HCT116 (cell line): Measurements from ENCODE around the gene GRIK4. TPM values are rescaled to one million over a fixed set of nuclear protein-coding genes. Genes with fewer than 3 reads are reported as not detected.

Source experiments
- ATAC-seq: fragments of 200-7000 bp; cut with Tn5 transposase; 2 replicates; pipeline ENCODE4 v1.9.1; 2020; ENCODE audit warnings: mild to moderate bottlenecking, moderate library complexity
- BruUV-seq: library from RNA; stranded (reverse); fragments of 400-500 nt; replicated peaks from 2 replicates; lab custom pipeline; 2021; lab: Mats Ljungman, UMichigan
- CTCF ChIA-PET: fragments of 300-600 bp; sonication (Branson Sonifier 250); formaldehyde crosslinking; loops from one replicate; lab custom pipeline; 2021; ENCODE audit warnings: antibody characterized with exemption; lab: Charles Lee
- POLR2A ChIA-PET: fragments of 300-600, 350-600 bp; sonication (Branson Sonifier 250); formaldehyde crosslinking; loops from one replicate; lab custom pipeline; 2021; ENCODE audit warnings: antibody characterized with exemption; lab: Charles Lee
- RAD21 ChIA-PET, 2 experiments: fragments of 300-600 bp; sonication (Branson Sonifier 250); formaldehyde crosslinking; loops; one replicate each; lab custom pipeline; 2023; ENCODE audit warnings: low total read pairs in 2 of 2; ENCODE audit not compliant: uncharacterized antibody in 2 of 2, unreplicated experiment in 2 of 2, low non-redundant PET in 1 of 2; lab: Charles Lee
- DNase-seq: peaks from one replicate; pipeline ENCODE4 v3.0.0-alpha.2; 2010; ENCODE audit warnings: low read depth, low spot score
- H2AFZ ChIP-seq: fragments of 200-600 bp; shearing (Covaris generic), sonication (generic); 2 replicates; pipeline ENCODE4 v1.6.1; 2017; ENCODE audit warnings: low read depth, mixed run types, mixed read lengths, antibody characterized with exemption, low read length; ENCODE audit not compliant: poor library complexity, severe bottlenecking
- H3K27ac ChIP-seq: 2 replicates; pipeline ENCODE4 v1.5.1; 2012; ENCODE audit warnings: low read depth, low read length
- H3K27me3 ChIP-seq: fragments of 200-600 bp; sonication (generic); 2 replicates; pipeline ENCODE4 v1.6.1; 2016; ENCODE audit warnings: mixed run types, low read length, mixed read lengths; ENCODE audit not compliant: insufficient read depth
- H3K36me3 ChIP-seq, 2 experiments: fragments of 200-500 bp in 1 of 2; fragments of 200-600 bp in 1 of 2; sonication (Bioruptor generic) in 1 of 2; sonication (generic) in 1 of 2; 2 replicates each; pipeline versions ENCODE4 v1.5.1 to v1.6.1; 2014 to 2016; ENCODE audit warnings: low read length in 2 of 2, inconsistent platforms in 1 of 2, mixed read lengths in 1 of 2, mixed run types in 1 of 2; ENCODE audit not compliant: insufficient read depth in 2 of 2, control insufficient read depth in 1 of 2
- H3K4me1 ChIP-seq, 2 experiments: fragments of 200-600 bp in 1 of 2; sonication (generic) in 1 of 2; 2 replicates each; pipeline versions ENCODE4 v1.5.1 to v1.6.1; 2012 to 2017; ENCODE audit warnings: low read length in 2 of 2, inconsistent platforms in 1 of 2, mild to moderate bottlenecking in 1 of 2, mixed read lengths in 1 of 2, mixed run types in 1 of 2, moderate library complexity in 1 of 2; ENCODE audit not compliant: insufficient read depth in 2 of 2, control insufficient read depth in 1 of 2
- H3K4me2 ChIP-seq: fragments of 200-600 bp; sonication (generic); 2 replicates; pipeline ENCODE4 v1.6.1; 2017; ENCODE audit warnings: mixed run types, low read length, mixed read lengths
- H3K4me3 ChIP-seq, 2 experiments: fragments of 200-600 bp in 1 of 2; sonication (generic) in 1 of 2; replicated peaks in 1 of 2; 2 replicates each; pipeline ENCODE4 v1.5.1; 2011 to 2016; ENCODE audit warnings: low read length in 2 of 2, control low read depth in 1 of 2, low read depth in 1 of 2, mild to moderate bottlenecking in 1 of 2, mixed read lengths in 1 of 2, mixed run types in 1 of 2
- H3K79me2 ChIP-seq: fragments of 200-600 bp; sonication (generic); 2 replicates; pipeline ENCODE4 v1.6.1; 2017; ENCODE audit warnings: mild to moderate bottlenecking, mixed run types, low read length, moderate library complexity, mixed read lengths; ENCODE audit not compliant: insufficient read depth
- H3K9ac ChIP-seq: fragments of 200-600 bp; sonication (generic); 2 replicates; pipeline ENCODE4 v1.6.1; 2016; ENCODE audit warnings: low read length, mixed read lengths
- H3K9me2 ChIP-seq: fragments of 200-600 bp; sonication (generic), shearing (Covaris generic); 2 replicates; pipeline ENCODE4 v1.6.1; 2017; ENCODE audit warnings: mixed run types, mild to moderate bottlenecking, moderate library complexity; ENCODE audit not compliant: insufficient read depth
- H3K9me3 ChIP-seq, 2 experiments: fragments of 200-500 bp in 1 of 2; fragments of 200-600 bp in 1 of 2; sonication (Bioruptor generic) in 1 of 2; sonication (generic) in 1 of 2; 2 replicates each; pipeline ENCODE4 v1.6.1; 2014 to 2017; ENCODE audit warnings: low read length in 2 of 2, mixed read lengths in 2 of 2, inconsistent platforms in 1 of 2, low read depth in 1 of 2, mild to moderate bottlenecking in 1 of 2, mixed run types in 1 of 2, moderate library complexity in 1 of 2; ENCODE audit not compliant: control insufficient read depth in 1 of 2, insufficient read depth in 1 of 2
- H4K20me1 ChIP-seq: fragments of 200-600 bp; sonication (generic), shearing (Covaris generic); 2 replicates; pipeline ENCODE4 v1.6.1; 2017; ENCODE audit warnings: mixed run types, mild to moderate bottlenecking, moderate library complexity; ENCODE audit not compliant: insufficient read depth
- CEBPB ChIP-seq: IDR thresholded peaks from 2 replicates; pipeline ENCODE4 v1.6.1; 2012; ENCODE audit warnings: low read depth
- EGR1 ChIP-seq: IDR thresholded peaks from 2 replicates; pipeline ENCODE4 v1.6.1; 2012; ENCODE audit warnings: low read depth
- ELF1 ChIP-seq: IDR thresholded peaks from 2 replicates; pipeline ENCODE4 v1.6.1; 2012; ENCODE audit warnings: low read depth, borderline replicate concordance
- EZH2 ChIP-seq: fragments of 200-600 bp; sonication (generic); IDR thresholded peaks from 2 replicates; pipeline ENCODE4 v1.6.1; 2017; ENCODE audit warnings: antibody characterized with exemption, mixed run types
- EZH2phosphoT487 ChIP-seq: fragments of 200-600 bp; IDR thresholded peaks from 2 replicates; pipeline ENCODE4 v1.6.1; 2018; ENCODE audit warnings: antibody characterized with exemption, borderline replicate concordance
- JUND ChIP-seq: IDR thresholded peaks from 2 replicates; pipeline ENCODE4 v1.6.1; 2012
- POLR2A ChIP-seq: IDR thresholded peaks from 2 replicates; pipeline ENCODE4 v1.7.0; 2011; ENCODE audit warnings: borderline replicate concordance; ENCODE audit not compliant: insufficient read depth, insufficient read length; ENCODE audit errors: extremely low read depth
- POLR2AphosphoS5 ChIP-seq: IDR thresholded peaks from 2 replicates; pipeline ENCODE4 v1.6.1; 2011; ENCODE audit warnings: mild to moderate bottlenecking, low read depth, low read length, moderate library complexity
- RAD21 ChIP-seq: IDR thresholded peaks from 2 replicates; pipeline ENCODE4 v1.6.1; 2012; ENCODE audit warnings: low read depth, mild to moderate bottlenecking
- SIN3A ChIP-seq: IDR thresholded peaks from 2 replicates; pipeline ENCODE4 v1.6.1; 2012; ENCODE audit warnings: low read depth
- SP1 ChIP-seq: IDR thresholded peaks from 2 replicates; pipeline ENCODE4 v1.6.1; 2012; ENCODE audit warnings: low read depth
- TCF7L2 ChIP-seq: IDR thresholded peaks from 2 replicates; pipeline ENCODE4 v1.7.0; 2011; ENCODE audit warnings: borderline replicate concordance, inconsistent platforms; ENCODE audit not compliant: insufficient read depth, insufficient read length; ENCODE audit errors: extremely low read depth
- YY1 ChIP-seq: IDR thresholded peaks from 2 replicates; pipeline ENCODE4 v1.6.1; 2011; ENCODE audit warnings: low read length, low read depth, moderate library complexity, mild to moderate bottlenecking; ENCODE audit not compliant: insufficient replicate concordance; ENCODE audit errors: extremely low read depth
- ZFX ChIP-seq: fragments of 450-650 bp; IDR thresholded peaks from 2 replicates; pipeline ENCODE4 v1.6.1; 2017
- ZNF274 ChIP-seq: fragments of 200-500 bp; sonication (Bioruptor generic); IDR thresholded peaks from 2 replicates; pipeline ENCODE4 v1.6.1; 2014; ENCODE audit warnings: mild to moderate bottlenecking, low read depth, low read length, inconsistent platforms
- intact Hi-C: fragments of 100-400 bp; cut with micrococcal nuclease; formaldehyde crosslinking; loops from 2 replicates; pipeline ENCODE4 v1.10.0; 2022
- total RNA-seq: library from RNA; stranded (reverse); gene quantifications from one replicate; pipeline ENCODE4 v1.2.1, GENCODE V29; 2021; ENCODE audit not compliant: unreplicated experiment
- TF ChIP-seq, protein P1 (sequence below): IDR thresholded peaks from 2 replicates; pipeline ENCODE4 v1.6.1; 2012
- TF ChIP-seq, protein P2 (sequence below), 3 experiments: fragments of 200-600 bp in 1 of 3; sonication (generic) in 1 of 3; IDR thresholded peaks in 2 of 3; conservative IDR thresholded peaks in 1 of 3; 2 replicates each; pipeline ENCODE4 v1.5.1; 2012 to 2017; ENCODE audit warnings: low read depth in 2 of 3, low read length in 2 of 3, antibody characterized with exemption in 1 of 3, borderline replicate concordance in 1 of 3, control low read depth in 1 of 3, mild to moderate bottlenecking in 1 of 3, mixed read lengths in 1 of 3, mixed run types in 1 of 3, moderate library complexity in 1 of 3; ENCODE audit not compliant: insufficient read depth in 1 of 3
- TF ChIP-seq, protein P3 (sequence below): IDR thresholded peaks from 2 replicates; pipeline ENCODE4 v1.6.1; 2011; ENCODE audit warnings: mild to moderate bottlenecking, low read length, moderate library complexity; ENCODE audit not compliant: insufficient replicate concordance; ENCODE audit errors: extremely low read depth
- TF ChIP-seq, protein P4 (sequence below): IDR thresholded peaks from 2 replicates; pipeline ENCODE4 v1.6.1; 2012
- TF ChIP-seq, protein P5 (sequence below): IDR thresholded peaks from 2 replicates; pipeline ENCODE4 v1.6.1; 2012; ENCODE audit warnings: low read depth

GRIK4 gene
- total RNA-seq, 1 experiment from 2014 or later, result 0.52 TPM

DNA sequence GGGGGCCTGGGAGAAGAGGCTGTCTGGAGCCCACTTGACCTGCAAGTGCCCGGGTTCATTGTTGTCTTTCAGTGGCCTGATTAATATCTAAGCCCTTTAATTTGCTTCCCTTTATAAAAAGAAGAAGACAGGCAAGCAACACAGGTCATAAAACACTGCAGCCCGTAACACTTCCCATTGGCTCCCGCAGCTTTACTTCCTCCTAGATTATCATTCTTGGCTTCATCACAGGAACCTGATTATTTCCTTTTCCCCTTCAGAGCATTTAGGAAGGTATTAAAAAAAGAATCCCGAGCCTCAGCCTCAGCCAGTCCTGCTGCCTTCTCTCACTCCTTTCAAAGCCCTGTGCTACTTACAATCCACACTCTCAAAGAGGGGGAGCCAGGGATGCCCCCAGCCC lies 183.2 kb downstream of the GRIK4 start:
- Histone ChIP-seq H4K20me1 (no peaks in the 10 kb centered on the region), H3K9ac (no peak overlapping the region), H3K4me2 (no peak overlapping the region), H3K36me3 (no peaks in the 10 kb centered on the region), H3K4me3 (no peak overlapping the region), H3K27ac (no peak overlapping the region)
- BruUV-seq, result no TSS peak
- RAD21 ChIA-PET, result no interaction called here
- ATAC-seq, result no peak
- no peak for TF ChIP-seq YY1
- no peak for TF ChIP-seq POLR2AphosphoS5
- TF ChIP-seq EGR1, result no peak
- TF ChIP-seq, protein P1, sequence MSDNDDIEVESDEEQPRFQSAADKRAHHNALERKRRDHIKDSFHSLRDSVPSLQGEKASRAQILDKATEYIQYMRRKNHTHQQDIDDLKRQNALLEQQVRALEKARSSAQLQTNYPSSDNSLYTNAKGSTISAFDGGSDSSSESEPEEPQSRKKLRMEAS, result no peak
- TF ChIP-seq ELF1, result no peak
- no peak for TF ChIP-seq CEBPB
- TF ChIP-seq JUND, result no peak
- TF ChIP-seq, protein P2, sequence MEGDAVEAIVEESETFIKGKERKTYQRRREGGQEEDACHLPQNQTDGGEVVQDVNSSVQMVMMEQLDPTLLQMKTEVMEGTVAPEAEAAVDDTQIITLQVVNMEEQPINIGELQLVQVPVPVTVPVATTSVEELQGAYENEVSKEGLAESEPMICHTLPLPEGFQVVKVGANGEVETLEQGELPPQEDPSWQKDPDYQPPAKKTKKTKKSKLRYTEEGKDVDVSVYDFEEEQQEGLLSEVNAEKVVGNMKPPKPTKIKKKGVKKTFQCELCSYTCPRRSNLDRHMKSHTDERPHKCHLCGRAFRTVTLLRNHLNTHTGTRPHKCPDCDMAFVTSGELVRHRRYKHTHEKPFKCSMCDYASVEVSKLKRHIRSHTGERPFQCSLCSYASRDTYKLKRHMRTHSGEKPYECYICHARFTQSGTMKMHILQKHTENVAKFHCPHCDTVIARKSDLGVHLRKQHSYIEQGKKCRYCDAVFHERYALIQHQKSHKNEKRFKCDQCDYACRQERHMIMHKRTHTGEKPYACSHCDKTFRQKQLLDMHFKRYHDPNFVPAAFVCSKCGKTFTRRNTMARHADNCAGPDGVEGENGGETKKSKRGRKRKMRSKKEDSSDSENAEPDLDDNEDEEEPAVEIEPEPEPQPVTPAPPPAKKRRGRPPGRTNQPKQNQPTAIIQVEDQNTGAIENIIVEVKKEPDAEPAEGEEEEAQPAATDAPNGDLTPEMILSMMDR (IDR thresholded peaks at IDR 0.05 in 2 of 3, conservative IDR thresholded peaks at IDR 0.05 in 1 of 3; ENCODE audit: borderline replicate concordance in 1 of 3, insufficient read depth in 1 of 3, low read depth in 2 of 3, low read length in 2 of 3), result no peak
- TF ChIP-seq EZH2, result no peak
- no peak for TF ChIP-seq TCF7L2
- TF ChIP-seq POLR2A, result no peak
- no peak for TF ChIP-seq EZH2phosphoT487
- no peak for TF ChIP-seq ZFX
- no peak for TF ChIP-seq ZNF274
- TF ChIP-seq RAD21, result no peak
- TF ChIP-seq, protein P3, sequence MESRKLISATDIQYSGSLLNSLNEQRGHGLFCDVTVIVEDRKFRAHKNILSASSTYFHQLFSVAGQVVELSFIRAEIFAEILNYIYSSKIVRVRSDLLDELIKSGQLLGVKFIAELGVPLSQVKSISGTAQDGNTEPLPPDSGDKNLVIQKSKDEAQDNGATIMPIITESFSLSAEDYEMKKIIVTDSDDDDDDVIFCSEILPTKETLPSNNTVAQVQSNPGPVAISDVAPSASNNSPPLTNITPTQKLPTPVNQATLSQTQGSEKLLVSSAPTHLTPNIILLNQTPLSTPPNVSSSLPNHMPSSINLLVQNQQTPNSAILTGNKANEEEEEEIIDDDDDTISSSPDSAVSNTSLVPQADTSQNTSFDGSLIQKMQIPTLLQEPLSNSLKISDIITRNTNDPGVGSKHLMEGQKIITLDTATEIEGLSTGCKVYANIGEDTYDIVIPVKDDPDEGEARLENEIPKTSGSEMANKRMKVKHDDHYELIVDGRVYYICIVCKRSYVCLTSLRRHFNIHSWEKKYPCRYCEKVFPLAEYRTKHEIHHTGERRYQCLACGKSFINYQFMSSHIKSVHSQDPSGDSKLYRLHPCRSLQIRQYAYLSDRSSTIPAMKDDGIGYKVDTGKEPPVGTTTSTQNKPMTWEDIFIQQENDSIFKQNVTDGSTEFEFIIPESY, result no peak
- no peak for TF ChIP-seq SP1
- TF ChIP-seq, protein P4, sequence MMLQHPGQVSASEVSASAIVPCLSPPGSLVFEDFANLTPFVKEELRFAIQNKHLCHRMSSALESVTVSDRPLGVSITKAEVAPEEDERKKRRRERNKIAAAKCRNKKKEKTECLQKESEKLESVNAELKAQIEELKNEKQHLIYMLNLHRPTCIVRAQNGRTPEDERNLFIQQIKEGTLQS, result no peak
- TF ChIP-seq SIN3A, result no peak
- TF ChIP-seq, protein P5, sequence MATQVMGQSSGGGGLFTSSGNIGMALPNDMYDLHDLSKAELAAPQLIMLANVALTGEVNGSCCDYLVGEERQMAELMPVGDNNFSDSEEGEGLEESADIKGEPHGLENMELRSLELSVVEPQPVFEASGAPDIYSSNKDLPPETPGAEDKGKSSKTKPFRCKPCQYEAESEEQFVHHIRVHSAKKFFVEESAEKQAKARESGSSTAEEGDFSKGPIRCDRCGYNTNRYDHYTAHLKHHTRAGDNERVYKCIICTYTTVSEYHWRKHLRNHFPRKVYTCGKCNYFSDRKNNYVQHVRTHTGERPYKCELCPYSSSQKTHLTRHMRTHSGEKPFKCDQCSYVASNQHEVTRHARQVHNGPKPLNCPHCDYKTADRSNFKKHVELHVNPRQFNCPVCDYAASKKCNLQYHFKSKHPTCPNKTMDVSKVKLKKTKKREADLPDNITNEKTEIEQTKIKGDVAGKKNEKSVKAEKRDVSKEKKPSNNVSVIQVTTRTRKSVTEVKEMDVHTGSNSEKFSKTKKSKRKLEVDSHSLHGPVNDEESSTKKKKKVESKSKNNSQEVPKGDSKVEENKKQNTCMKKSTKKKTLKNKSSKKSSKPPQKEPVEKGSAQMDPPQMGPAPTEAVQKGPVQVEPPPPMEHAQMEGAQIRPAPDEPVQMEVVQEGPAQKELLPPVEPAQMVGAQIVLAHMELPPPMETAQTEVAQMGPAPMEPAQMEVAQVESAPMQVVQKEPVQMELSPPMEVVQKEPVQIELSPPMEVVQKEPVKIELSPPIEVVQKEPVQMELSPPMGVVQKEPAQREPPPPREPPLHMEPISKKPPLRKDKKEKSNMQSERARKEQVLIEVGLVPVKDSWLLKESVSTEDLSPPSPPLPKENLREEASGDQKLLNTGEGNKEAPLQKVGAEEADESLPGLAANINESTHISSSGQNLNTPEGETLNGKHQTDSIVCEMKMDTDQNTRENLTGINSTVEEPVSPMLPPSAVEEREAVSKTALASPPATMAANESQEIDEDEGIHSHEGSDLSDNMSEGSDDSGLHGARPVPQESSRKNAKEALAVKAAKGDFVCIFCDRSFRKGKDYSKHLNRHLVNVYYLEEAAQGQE, result no peak
- TF ChIP-seq, all 23 proteins: peak for 0
- Histone ChIP-seq H3K79me2 (no peaks in the 10 kb centered on the region), H3K27me3 (0 out of 2 replicates have a peak, but pooled peaks cover 3% of the 10 kb centered on the region), H3K9me2 (no peaks in the 10 kb centered on the region), H2AFZ (no peak overlapping the region), H3K4me1 (no peaks in the 10 kb centered on the region), H3K9me3 (no peaks in the 10 kb centered on the region)
- intact Hi-C loops, result no loop called here
- ChIA-PET CTCF (interaction anchor here (1.5 kb wide), 1 partner anchor 10 kb away, joined by 5 read pairs; no protein-coding TSS in a partner anchor), POLR2A (no interaction called here)
- DNase-seq, result no peak
